ENCODE results near the gene LILRB3.

GRCh38 chr19:54209058-54209810 lies 13.6 kb downstream of the LILRB3 start:
- TF ChIP-seq CTCF (IDR thresholded peaks at IDR 0.05): no peak
- no peak for TF ChIP-seq POLR2A (IDR thresholded peaks at IDR 0.05)
